Measurements from ENCODE around the gene VPS16. TPM values are rescaled to one million over a fixed set of nuclear protein-coding genes. Genes with fewer than 3 reads are reported as not detected.

Gene VPS16
- total RNA-seq, 1 experiment from 2014 or later, result 26.2 TPM

GRCh38 chr20:2846698-2847097 is 6.2 kb downstream of the VPS16 start (continued):
- TF ChIP-seq ZNF532 (CRISPR knock-in tag; IDR thresholded peaks at IDR 0.05; ENCODE audit: borderline replicate concordance), result no peak
- TF ChIP-seq MAX (CRISPR knock-in tag; IDR thresholded peaks at IDR 0.05), result no peak
- no peak for TF ChIP-seq ARID4B (CRISPR knock-in tag; IDR thresholded peaks at IDR 0.05; ENCODE audit: borderline replicate concordance)
- no peak for TF ChIP-seq USF1 (CRISPR knock-in tag; IDR thresholded peaks at IDR 0.05)
- no peak for TF ChIP-seq IRF1 (CRISPR knock-in tag; IDR thresholded peaks at IDR 0.05)
- no peak for TF ChIP-seq CBFB (CRISPR knock-in tag; IDR thresholded peaks at IDR 0.05; ENCODE audit: low read depth)
- no peak for TF ChIP-seq EMX1 (CRISPR knock-in tag; IDR thresholded peaks at IDR 0.05)
- TF ChIP-seq ZNF416 (CRISPR knock-in tag; IDR thresholded peaks at IDR 0.05), result no peak
- no peak for TF ChIP-seq GABPB1 (CRISPR knock-in tag; IDR thresholded peaks at IDR 0.05)

- H3K4me1 Mint-ChIP-seq, result peaks cover 4% of the 10 kb centered on the region
- no peaks in the 10 kb centered on the region for H3K36me3 Mint-ChIP-seq
- no peaks in the 10 kb centered on the region for H3K9me3 Mint-ChIP-seq
- DNase-seq (ENCODE audit: low spot score) (no peak), ATAC-seq (no peak)
- H3K27me3 Mint-ChIP-seq (ENCODE audit: low read depth), result no peaks in the 10 kb centered on the region
- ChIA-PET CTCF (interaction anchor here (1.0 kb wide), 1 partner anchor 7 kb away, joined by 3 read pairs; the partner anchor contains the start of genes PCED1A and VPS16), POLR2A (no interaction called here)
- H3K4me3 Mint-ChIP-seq, result no peak overlapping the region
- no peak overlapping the region for H3K27ac Mint-ChIP-seq
- TF ChIP-seq ATF6 (CRISPR knock-in tag; IDR thresholded peaks at IDR 0.05), result no peak
- TF ChIP-seq FOXK1 (CRISPR knock-in tag; IDR thresholded peaks at IDR 0.05), result no peak
- no peak for TF ChIP-seq ARID4B (CRISPR knock-in tag; IDR thresholded peaks at IDR 0.05; ENCODE audit: borderline replicate concordance)
- TF ChIP-seq TCF7 (CRISPR knock-in tag; IDR thresholded peaks at IDR 0.05; ENCODE audit: low read depth), result no peak
- TF ChIP-seq OVOL2 (CRISPR knock-in tag; IDR thresholded peaks at IDR 0.05; ENCODE audit: borderline replicate concordance), result no peak
- TF ChIP-seq ERG (CRISPR knock-in tag; IDR thresholded peaks at IDR 0.05), result no peak
- TF ChIP-seq GABPB1 (CRISPR knock-in tag; IDR thresholded peaks at IDR 0.05), result no peak
- TF ChIP-seq ELF4 (CRISPR knock-in tag; IDR thresholded peaks at IDR 0.05; ENCODE audit: low read depth), result no peak
- TF ChIP-seq NR2C2 (CRISPR knock-in tag; IDR thresholded peaks at IDR 0.05), result no peak
- TF ChIP-seq ZNF423 (CRISPR knock-in tag; IDR thresholded peaks at IDR 0.05), result no peak
These were observed 7.3 kb downstream of the VPS16 start for GRCh38 chr20:2847802-2848201.
